ENCODE measurements around the gene F11.
"Not testable (repeated sequence)": the region's sequence is repeated elsewhere in the genome, so short reads cannot be mapped to it uniquely, and the experiment has no call there.

Gene F11

GRCh38 chr4:186265683-186266652 is at the start of gene F11:
F11 (plus strand) TSS chr4:186266189; CDS start chr4:186267137, 948 bp downstream.
- no peak for DNase-seq

DNA sequence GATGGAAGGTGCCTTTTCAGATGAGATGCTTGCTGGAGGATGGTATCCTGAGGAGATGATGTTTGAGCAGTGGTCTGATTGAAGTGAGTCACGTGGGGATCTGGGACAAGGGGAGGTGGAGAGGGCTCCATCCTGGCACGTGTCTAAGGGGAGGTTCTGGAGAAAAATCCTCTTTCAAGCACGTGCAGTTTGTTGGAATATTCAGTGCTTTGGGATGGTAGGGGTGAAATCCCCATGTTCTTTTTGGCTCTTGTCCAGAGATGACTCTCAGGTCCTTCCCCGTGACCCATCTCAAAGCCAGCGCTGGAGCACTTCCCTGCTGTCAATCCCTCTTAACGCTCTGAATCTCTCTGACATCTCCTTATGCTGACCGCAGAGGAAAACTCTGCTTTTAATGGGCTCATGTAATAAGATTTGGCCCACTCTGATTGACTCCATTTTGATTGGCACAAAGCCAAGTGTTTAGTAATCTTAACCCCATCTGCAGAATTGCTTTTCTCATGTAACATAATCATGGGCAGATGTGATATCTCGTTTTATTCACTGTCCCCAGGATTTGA is 49.4 kb upstream of the F11 start:
- no peak for DNase-seq

DNA sequence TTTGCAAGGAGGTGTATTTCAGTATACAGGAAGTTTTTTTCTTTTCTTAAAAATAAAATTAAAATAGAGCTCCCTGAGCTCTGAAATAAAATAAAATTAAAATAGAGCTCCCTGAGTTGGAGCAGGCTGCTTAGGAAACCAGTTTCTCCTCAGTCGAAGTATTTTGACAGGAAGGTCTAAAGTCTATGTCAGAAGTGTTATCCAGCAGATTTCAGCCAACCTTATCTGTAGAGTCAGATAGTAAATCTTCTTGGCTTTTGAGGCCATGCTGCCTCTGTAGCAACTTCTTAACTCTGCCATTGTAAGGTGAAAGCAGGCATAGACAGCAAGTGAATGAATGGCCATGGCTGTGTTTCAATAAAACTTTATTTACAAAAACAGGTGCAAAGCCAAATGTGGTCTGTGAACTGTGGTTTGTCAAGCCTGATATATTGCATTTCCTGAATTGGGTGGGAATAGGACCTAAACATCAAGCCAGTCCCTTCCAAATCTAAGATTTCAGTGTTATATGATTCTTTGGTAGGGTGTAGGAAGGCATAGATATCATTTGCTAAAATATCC is 48.2 kb upstream of the F11 start:
- no peak for DNase-seq

GRCh38 chr4:186221624-186222023 is 44.4 kb upstream of the F11 start:
- DNase-seq: no peak

- DNase-seq: no peak
Measured at GRCh38 chr4:186225848-186226247, 40.1 kb upstream of the F11 start.

GRCh38 chr4:186226521-186227189 is 39.3 kb upstream of the F11 start:
- DNase-seq: no peak

DNA sequence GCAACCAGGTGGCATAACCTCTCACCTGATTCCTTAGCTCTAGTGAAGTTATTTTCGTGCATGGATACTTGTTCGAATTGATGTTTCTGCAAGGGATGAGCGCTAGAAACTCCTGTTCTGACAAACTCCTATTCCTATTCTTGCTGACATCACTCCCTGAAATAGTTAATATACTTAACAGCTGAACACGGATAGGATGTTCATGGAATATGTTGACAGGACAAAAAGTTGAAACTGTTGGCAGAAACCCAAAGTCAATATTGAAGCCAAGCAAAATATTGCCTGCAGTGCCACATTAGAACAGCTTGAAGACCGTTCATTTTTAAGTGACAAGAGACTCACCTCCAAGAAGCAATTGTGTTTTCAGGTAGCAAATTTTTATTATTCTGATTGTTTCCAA is 38.8 kb upstream of the F11 start, which contains the start of gene KLKB1:
KLKB1 (plus strand) TSS at position 287 of the 400 bp plus-strand sequence. CDS start 689 bp downstream, outside the sequence.
- no peak for DNase-seq

GRCh38 chr4:186227744-186228513 is 38.1 kb upstream of the F11 start:
- no peak for DNase-seq

GRCh38 chr4:186228514-186228894 is 37.5 kb upstream of the F11 start:
- no peak for DNase-seq

- DNase-seq: no peak
Measured at GRCh38 chr4:186234367-186234766, 31.6 kb upstream of the F11 start.

- no peak for DNase-seq
Measured at GRCh38 chr4:186236126-186236525, 29.9 kb upstream of the F11 start.

GRCh38 chr4:186240452-186240847 is 25.5 kb upstream of the F11 start:
- DNase-seq: no peak

DNA sequence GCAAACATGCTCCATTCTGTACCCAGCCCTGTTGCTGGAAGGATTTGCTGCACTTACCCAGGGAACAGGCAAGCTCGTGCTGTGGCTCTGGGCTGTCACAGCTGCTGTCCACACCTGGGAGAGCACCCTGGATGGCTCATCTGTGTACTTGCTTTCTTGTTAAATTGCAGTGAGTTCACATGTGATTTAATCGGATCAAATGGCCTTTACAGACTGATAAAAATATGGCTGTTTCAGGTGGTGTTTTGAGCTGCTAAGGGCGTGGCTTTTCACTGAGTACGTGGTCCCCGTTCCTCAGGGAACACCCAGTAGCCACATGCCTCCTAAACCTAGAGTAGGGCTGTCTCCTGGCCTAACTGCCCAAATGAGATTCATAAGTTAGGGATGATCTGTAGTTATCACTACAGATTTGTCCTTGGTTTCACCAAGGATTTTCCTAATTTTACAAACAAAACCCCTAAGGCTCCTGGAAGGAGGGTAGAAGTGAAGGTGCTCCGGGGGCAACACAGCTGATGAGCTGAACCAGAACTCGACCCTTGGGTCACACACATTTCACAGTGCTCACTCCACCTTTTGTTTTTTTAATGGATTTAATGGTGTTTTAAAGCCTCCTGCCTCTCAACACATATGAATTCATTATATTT is 25.0 kb upstream of the F11 start:
- no peak for DNase-seq

DNA sequence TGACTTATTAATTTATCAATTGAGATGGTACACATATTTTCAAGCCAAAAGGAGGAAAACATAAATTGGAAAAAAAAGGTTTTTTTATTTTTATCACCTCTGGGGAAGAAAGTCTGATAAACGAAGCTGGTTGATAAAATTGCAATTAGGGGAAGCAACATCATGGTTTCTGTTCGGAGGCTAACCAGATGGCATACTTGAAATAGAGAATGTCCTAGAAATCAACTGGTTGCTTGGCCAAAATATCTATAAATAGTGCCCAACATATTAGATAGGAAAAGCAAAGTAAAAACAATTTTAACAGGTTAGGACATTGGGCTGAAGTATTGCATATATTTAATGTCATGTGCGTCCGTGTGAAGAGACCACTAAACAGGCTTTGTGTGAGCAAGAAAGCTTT is 24.4 kb upstream of the F11 start:
- no peak for DNase-seq

DNA sequence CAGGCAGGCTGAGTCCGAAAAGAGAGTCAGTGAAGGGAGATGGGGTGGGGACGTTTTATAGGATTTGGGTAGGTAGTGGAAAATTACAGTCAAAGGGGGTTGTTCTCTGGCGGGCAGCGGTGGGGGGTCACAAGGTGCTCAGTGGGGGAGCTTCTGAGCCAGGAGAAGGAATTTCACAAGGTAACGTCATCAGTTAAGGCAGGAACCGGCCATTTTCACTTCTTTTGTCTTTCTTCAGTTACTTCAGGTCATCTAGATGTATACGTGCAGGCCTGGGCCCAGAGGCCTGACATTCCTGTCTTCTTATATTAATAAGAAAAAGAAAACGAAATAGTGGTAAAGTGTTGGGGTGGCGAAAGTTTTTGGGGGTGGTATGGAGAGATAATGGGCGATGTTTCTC is 24.0 kb upstream of the F11 start:
- not testable (repeated sequence) for DNase-seq

GRCh38 chr4:186243331-186243730 is 22.7 kb upstream of the F11 start:
- DNase-seq: no peak

DNA sequence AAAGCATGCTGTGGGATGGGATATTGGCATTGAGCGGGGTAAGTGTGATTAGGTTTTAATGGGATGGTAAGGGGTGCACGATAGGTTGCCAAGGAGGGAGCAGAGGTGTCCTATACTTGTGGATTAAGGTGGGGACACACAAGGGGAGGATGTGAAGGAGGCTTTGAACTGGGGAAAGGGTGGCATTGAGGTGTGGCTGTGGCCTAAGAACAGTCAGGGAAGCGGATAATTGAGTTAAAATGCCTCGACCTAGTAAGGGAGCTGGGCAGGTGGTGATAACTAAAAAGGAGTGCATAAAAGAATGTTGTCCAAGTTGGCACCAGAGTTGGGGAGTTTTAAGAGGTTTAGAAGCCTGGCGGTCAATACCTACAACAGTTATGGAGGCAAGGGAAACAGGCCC is 21.2 kb upstream of the F11 start:
- no peak for DNase-seq

DNA sequence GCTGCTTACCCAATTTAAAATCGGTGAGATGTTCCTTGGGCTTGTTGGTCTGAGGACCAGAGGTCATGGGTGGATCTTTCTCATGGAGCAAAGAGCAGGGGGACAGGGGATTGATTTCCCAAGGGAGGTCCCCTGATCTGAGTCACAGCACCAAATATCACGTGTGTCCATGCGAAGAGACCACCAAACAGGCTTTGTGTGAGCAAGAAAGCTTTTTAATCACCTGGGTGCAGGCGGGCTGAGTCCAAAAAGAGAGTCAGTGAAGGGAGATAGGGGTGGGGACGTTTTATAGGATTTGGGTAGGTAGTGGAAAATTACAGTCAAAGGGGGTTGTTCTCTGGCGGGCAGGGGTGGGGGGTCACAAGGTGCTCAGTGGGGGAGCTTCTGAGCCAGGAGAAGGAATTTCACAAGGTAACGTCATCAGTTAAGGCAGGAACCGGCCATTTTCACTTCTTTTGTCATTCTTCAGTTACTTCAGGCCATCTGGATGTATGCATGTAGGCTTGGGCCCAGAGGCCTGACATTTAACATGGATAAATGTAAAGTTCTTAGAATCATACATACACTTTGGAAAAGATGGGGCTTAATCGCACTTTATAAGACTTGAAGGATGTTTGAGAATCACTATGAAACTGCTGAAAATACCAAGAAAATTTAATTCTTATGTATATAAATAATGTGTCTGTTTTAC is 18.8 kb upstream of the F11 start:
- DNase-seq: not testable (repeated sequence)

DNA sequence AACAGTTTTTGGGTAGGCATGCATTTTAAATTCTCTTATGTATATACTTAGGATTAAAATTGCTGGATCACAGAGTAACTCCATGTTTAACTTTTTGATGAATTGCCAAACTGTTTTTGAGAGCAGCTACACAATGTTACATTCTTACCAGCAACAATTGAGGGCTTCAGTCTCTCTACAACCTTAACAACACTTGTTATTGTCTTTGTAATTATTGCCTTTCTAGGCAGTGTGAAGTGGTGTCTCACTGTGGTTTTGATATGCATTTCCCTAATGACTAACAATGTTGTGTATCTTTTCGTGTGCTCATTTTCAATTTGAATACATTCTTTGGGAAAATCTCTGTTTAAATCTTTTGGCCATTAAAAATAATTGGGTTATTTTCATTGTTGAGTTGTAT is 17.3 kb upstream of the F11 start:
- no peak for DNase-seq

GRCh38 chr4:186249785-186250754 is 15.9 kb upstream of the F11 start:
- DNase-seq: no peak
